HG03442 (cell line): ENCODE data around the gene PDCD11.
"Not testable (repeated sequence)": the region's sequence is repeated elsewhere in the genome, so short reads cannot be mapped to it uniquely, and the experiment has no call there.

Experiments used
- ATAC-seq: cut with Tn5 transposase; IDR thresholded peaks from one replicate; pipeline ENCODE4 v1.9.1; 2021; ENCODE audit warnings: mild to moderate bottlenecking, moderate library complexity; ENCODE audit not compliant: unreplicated experiment

Gene PDCD11

DNA sequence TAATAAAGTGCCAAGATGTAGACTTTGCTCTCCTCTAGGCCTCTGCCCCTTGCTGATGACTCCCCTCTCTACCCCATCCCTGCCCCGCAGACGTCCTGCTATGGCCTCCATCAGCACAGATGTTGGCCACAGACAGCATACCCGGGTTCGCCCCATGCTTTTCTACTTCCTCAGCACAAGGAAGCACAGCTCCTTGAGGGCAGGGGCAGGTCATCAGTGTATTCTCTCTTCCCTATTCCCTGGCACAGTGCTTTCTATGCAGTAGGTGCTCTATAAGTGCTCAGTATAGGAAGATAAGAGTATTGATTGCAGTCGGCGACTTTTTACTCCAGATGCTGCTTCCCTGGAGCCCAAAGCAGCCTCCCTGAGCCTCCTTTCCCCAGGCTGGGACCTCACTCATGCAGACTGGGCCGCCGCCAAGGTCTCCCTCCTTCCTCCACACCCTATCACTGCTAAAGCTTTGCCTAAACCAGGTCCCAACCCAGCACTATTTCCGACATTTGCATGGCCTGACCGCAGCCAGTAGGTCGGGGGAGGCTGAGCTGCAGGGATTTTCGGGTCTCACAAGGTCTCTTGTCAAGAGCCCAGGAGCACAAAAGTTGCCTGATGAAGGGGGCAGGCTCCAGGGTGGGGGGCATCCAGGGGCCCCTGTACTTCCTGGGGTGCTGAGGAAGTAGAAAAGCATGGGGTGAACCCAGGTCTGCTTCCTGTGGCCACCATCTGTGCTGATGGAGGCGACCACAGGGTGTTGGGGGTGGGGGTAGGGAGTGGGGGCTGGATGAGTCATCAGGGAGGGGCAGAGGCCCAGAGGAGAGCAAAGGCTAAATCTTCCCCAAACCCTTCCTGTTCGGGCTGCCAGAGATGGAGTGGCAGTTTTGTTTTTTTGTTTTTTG is 74.6 kb downstream of the PDCD11 start:
- peak; percentile 67 for ATAC-seq

DNA sequence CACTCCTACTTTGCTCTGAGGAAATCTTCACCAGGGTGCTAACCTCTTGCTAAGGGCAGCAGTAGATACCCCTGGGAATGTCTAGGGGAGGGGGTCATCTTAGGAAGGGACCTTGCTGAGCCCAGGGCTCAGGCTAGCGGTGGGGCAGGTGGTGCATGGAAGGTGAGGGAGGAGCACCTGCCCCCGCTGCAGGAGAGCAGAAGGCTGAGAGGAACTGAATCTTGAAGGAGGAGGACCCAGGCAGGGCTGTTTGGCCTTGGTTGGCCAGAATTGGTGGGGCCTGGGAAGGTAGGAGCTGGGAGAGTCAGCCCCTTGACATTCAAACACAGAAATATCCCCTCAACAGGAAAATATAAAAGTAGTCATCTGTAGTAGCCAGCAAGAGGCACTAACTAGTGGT is 75.6 kb downstream of the PDCD11 start:
- no peak for ATAC-seq

DNA sequence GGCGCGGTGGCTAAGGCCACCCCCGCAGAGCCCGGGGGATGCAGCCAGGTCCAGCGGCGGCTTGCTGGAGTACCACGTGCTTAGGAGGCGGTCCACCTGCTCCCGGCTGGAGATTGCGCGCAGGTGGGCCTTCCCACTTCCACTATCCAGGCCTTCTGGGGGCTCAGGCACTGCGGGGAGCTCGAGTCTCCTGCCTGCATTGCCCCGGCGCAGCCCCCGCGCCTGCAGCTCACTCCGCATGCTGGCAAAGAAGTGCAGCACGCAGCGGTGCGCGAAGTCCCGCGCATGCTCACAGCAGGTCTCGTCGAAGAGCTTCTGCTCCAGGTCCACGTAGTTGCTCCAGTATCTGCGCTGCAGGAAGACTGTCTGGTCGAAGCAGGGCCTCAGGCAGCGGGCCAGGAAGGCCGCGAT is 76.8 kb downstream of the PDCD11 start:
- no peak for ATAC-seq

GRCh38 chr10:103474077-103474476 is 77.7 kb downstream of the PDCD11 start:
- ATAC-seq: no peak

GRCh38 chr10:103475437-103475836 is 79.0 kb downstream of the PDCD11 start:
- no peak for ATAC-seq

GRCh38 chr10:103476046-103476768 is 79.8 kb downstream of the PDCD11 start:
- ATAC-seq: no peak

- no peak for ATAC-seq
These were observed 82.2 kb downstream of the PDCD11 start for GRCh38 chr10:103478671-103479070.

DNA sequence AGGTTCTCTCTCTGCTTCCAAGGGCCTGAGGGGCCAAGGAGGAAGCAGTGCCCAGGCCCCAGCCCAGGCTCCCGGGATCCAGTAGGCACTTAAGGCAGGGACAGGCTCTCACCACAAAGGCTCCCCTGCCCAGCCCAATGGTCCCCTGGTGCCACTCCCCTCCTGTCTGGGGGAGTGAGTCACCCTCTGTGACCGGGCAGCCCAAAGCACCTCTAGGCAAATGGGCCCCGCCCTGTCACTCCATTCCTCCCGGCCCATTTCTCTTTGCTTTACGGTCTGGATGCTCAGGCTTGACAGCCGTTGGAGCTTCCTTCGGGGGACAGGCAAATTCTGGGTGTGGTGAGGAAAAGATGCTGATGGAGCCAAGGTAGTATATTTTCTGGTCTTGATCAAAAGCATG is 82.7 kb downstream of the PDCD11 start, which contains the start of gene CALHM3:
TSS of gene CALHM3 (minus strand) at position 106 of the 400 bp plus-strand sequence. CDS start 208 bp downstream, outside the sequence.
- no peak for ATAC-seq

GRCh38 chr10:103480521-103480920 is 84.1 kb downstream of the PDCD11 start:
- no peak for ATAC-seq

DNA sequence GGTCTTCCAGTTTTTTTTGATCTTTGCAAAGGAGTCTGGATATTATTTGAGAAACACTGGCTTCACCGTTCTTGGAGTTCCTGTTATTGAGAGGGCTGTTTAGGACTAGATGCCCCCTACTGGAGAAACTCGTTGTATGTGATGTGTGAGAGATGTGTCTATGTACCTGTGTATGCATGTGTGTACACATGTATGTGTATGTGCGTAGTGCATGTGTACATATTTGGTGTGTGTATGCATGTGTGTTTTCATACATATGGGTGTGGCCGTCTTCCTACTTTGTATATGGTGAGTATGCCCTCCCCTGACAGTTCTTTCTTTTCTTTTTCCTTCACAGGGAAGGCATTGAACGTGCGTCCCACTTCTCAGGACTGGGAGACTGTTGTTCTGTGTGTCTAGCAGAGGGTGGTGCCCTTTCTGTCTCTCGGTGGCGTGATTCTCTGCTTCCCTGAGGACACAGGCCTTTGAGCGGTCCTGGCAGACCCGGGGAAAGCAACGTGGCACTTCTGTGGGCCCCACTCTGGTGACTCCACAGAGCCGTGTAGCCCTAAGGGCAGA is 85.6 kb downstream of the PDCD11 start:
- peak; percentile 60 for ATAC-seq

GRCh38 chr10:103486635-103487409 is 90.4 kb downstream of the PDCD11 start:
- ATAC-seq: not testable (repeated sequence)

DNA sequence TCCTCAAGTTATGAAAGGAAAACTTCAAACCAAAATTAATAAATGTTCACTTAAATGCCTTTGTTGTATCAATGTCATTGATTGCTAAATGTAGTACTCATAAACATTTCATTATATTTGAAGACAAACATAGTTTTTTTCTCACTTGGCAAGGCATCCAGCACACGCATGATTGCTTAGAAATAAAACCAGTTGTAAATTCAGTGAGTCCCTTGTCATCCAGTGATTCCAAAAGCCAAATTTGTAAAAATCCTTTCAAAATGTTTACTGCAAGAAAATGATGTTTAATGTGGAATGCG is 90.9 kb downstream of the PDCD11 start:
- ATAC-seq: no peak

- ATAC-seq: peak; percentile 15
These were observed 94.5 kb downstream of the PDCD11 start for GRCh38 chr10:103490986-103491314.

- ATAC-seq: no peak
These were observed 95.4 kb downstream of the PDCD11 start for GRCh38 chr10:103491729-103492364.

GRCh38 chr10:103492655-103493261 is 96.3 kb downstream of the PDCD11 start:
- no peak for ATAC-seq

GRCh38 chr10:103493362-103493915 is 97.0 kb downstream of the PDCD11 start, which contains the start of gene NEURL1:
TSS of gene NEURL1 (plus strand) at chr10:103493705. CDS start at chr10:103494388, 683 bp downstream.
- no peak for ATAC-seq

GRCh38 chr10:103493916-103494877 is 97.8 kb downstream of the PDCD11 start:
- no peak for ATAC-seq

DNA sequence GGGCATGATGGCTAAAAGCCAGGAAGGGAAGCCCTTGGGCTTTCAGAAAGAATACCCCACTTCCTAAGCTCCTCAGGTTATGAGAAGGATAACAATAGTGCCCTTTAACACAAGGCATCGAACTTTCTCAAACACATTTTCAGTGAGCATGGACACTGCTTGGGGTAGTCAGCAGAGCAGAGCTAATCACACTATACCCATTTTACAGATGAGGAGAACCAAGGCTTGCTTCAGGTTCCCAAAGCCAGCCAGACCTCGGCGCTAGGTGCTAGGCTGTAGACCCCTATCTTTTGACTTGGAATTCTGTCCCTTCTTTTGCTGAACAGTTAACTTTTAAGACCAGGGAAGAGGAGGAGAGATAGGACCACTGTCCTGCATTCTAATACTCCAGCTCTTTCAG is 98.9 kb downstream of the PDCD11 start:
- ATAC-seq: no peak
